Stomach (tissue), 9 donors: ENCODE data around the gene GRIK2. TPM values are rescaled to one million over a fixed set of nuclear protein-coding genes. Genes with fewer than 3 reads are reported as not detected.

Experiments
- DNase-seq, 2 donors: peaks; one replicate each; pipeline versions ENCODE4 v3.0.0 to v3.0.0-alpha.2; 2013 to 2019
- H3K27ac ChIP-seq, 5 donors: fragments of 200-600 bp in 4 of 5; sonication (generic) in 4 of 5; one replicate each; pipeline ENCODE4 v1.5.1; 2013 to 2019; ENCODE audit warnings: mild to moderate bottlenecking in 1 of 5, moderate library complexity in 1 of 5
- H3K27me3 ChIP-seq, 3 donors: fragments of 200-600 bp; sonication (generic); one replicate each; pipeline ENCODE4 v1.5.1; 2017 to 2019; ENCODE audit warnings: mixed run types in 1 of 3
- H3K36me3 ChIP-seq, 4 donors: fragments of 200-600 bp; sonication (generic); 1 replicate in 3 of 4; 2 replicates in 1 of 4; pipeline ENCODE4 v1.5.1; 2016 to 2019
- H3K4me1 ChIP-seq, 4 donors: fragments of 200-600 bp; sonication (generic); one replicate each; pipeline ENCODE4 v1.5.1; 2016 to 2019
- H3K4me3 ChIP-seq, 4 donors: fragments of 200-600 bp; sonication (generic) in 3 of 4; one replicate each; pipeline ENCODE4 v1.5.1; 2016 to 2019; ENCODE audit warnings: mild to moderate bottlenecking in 1 of 4
- H3K9me3 ChIP-seq, 4 donors: fragments of 200-600 bp; sonication (generic); one replicate each; pipeline ENCODE4 v1.5.1; 2016 to 2019
- EP300 ChIP-seq: sonication (generic); formaldehyde crosslinking; IDR thresholded peaks from one replicate; pipeline ENCODE4 v1.6.1; 2017; ENCODE audit warnings: antibody characterized with exemption
- POLR2A ChIP-seq, 4 donors: fragments of 450-650 bp; IDR thresholded peaks; one replicate each; pipeline ENCODE4 v1.6.1; 2016; ENCODE audit warnings: antibody characterized with exemption in 4 of 4, control low read depth in 2 of 4, mild to moderate bottlenecking in 1 of 4, moderate library complexity in 1 of 4
- POLR2AphosphoS5 ChIP-seq, 3 donors: sonication (generic); formaldehyde crosslinking; IDR thresholded peaks; one replicate each; pipeline ENCODE4 v1.6.1; 2016; ENCODE audit warnings: antibody characterized with exemption in 3 of 3
- WGBS, 5 donors: extraction: QIAGEN DNeasy Blood & Tissue Kit in 3 of 5; methylation state at CpG; one replicate each; pipeline versions ENCODE4 v1.1.5 to v1.1.7; 2013 to 2018; 5-methylcytosine and 5-hydroxymethylcytosine counted together
- intact Hi-C: fragments of 100-400 bp; cut with DNase I; formaldehyde crosslinking; loops from one replicate; pipeline ENCODE4 v1.15.1; 2023; ENCODE audit warnings: low total_unique reads
- polyA plus RNA-seq, 3 donors: library from polyadenylated mRNA; stranded (reverse); fragments of 200-250 nt; gene quantifications; one replicate each; pipeline ENCODE4 v1.2.3, GENCODE V29; 2013
- total RNA-seq, 5 donors: library from RNA; depleted of rRNA; stranded (reverse); fragments of >200 nt; gene quantifications; one replicate each; pipeline versions ENCODE4 v1.1.0 to v1.2.3, GENCODE V29; 2014 to 2016
- TF ChIP-seq, protein P1 (sequence below), 7 experiments: fragments of 450-650 bp in 4 of 7; fragments of 200-600 bp in 3 of 7; sonication (generic) in 3 of 7; IDR thresholded peaks; one replicate each; pipeline ENCODE4 v1.5.1; 2016 to 2019; ENCODE audit warnings: antibody characterized with exemption in 7 of 7, control low read depth in 2 of 7, mild to moderate bottlenecking in 1 of 7
- donor health status: healthy with polysubstance abuse.
- donor health status: Bipolar disorder and iron deficiency.
- donor health status: healthy.

GRIK2 gene
- total and polyA plus RNA-seq, 8 donors = 0.06 to 7.7 (median 0.50) TPM; not detected in 3

DNA sequence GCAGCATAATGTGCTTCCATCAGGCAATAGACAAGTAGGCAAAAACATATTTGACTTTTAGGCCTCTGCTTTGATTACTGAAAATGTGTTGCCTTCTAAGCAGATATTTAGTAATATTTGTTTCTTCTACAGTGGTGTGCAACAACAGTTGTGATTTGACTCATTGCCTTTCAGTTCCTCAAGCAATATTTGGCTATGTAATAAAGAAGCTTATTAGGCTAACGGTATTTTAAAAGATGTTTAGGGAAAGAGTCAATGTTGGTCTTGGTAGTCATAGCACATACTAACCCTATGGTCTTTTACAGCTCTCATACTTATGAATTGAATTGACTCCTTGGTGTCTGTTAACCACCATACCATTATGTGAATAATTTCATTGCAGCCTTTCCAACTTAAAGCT is 124.1 kb downstream of the GRIK2 start:
- TF ChIP-seq POLR2AphosphoS5 (IDR thresholded peaks at IDR 0.05) (no peak), EP300 (no peak), POLR2A (IDR thresholded peaks at IDR 0.05) (no peak)
- TF ChIP-seq, protein P1, sequence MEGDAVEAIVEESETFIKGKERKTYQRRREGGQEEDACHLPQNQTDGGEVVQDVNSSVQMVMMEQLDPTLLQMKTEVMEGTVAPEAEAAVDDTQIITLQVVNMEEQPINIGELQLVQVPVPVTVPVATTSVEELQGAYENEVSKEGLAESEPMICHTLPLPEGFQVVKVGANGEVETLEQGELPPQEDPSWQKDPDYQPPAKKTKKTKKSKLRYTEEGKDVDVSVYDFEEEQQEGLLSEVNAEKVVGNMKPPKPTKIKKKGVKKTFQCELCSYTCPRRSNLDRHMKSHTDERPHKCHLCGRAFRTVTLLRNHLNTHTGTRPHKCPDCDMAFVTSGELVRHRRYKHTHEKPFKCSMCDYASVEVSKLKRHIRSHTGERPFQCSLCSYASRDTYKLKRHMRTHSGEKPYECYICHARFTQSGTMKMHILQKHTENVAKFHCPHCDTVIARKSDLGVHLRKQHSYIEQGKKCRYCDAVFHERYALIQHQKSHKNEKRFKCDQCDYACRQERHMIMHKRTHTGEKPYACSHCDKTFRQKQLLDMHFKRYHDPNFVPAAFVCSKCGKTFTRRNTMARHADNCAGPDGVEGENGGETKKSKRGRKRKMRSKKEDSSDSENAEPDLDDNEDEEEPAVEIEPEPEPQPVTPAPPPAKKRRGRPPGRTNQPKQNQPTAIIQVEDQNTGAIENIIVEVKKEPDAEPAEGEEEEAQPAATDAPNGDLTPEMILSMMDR (IDR thresholded peaks at IDR 0.05) = no peak
- no peak overlapping the region for H3K27ac ChIP-seq
- H3K27me3 ChIP-seq = no peaks in the 10 kb centered on the region
- no peak for DNase-seq
- no peaks in the 10 kb centered on the region for H3K9me3 ChIP-seq
- no peak overlapping the region for H3K4me3 ChIP-seq
- intact Hi-C loops = no loop called here
- H3K4me1 ChIP-seq = no peaks in the 10 kb centered on the region
- no peaks in the 10 kb centered on the region for H3K36me3 ChIP-seq
- 68 to 88% (median 82%) methylated on average over 1 of the region's 1 CpG for WGBS, 5 donors

DNA sequence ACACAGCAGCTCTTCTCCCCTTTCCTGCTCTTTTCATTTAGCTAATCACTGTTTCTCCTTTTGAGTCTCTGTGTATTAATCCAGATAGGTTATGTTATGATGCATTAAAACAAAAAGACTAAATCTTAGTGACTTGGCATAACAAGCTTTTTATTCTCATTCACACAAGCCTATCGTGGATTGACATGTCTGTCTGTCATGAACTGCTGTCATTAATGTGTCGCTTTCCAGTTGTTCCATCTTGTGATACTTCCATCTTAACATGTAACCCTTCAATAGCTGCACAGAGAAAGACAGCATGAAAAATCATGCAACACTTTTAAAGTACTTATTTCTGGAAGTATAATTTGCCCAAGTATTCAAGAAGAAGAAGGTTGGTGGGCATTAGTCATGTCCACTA is 128.7 kb downstream of the GRIK2 start:
- TF ChIP-seq POLR2AphosphoS5 (IDR thresholded peaks at IDR 0.05) = no peak
- no peak for TF ChIP-seq EP300
- TF ChIP-seq POLR2A (IDR thresholded peaks at IDR 0.05) = no peak
- TF ChIP-seq, protein P1 (IDR thresholded peaks at IDR 0.05) = no peak

DNA sequence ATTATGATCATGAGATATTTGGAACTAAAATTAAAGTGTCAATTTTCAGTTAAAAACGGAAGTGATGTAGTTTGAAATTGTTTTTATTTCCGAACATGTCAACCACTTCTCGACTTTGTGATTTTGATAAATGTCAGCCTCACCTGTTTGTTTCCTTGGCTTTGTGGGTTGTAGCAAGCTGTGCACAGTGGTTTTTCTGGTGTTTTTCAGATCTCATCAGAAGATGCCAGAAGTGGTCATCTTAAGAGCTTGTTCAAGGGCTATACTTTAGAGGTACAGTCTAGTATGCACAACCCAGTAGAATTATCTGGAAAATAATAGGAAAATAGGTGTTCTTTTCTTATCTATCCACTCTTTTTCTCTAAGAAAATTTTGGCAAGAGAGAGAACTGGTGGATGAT is 134.0 kb downstream of the GRIK2 start:
- TF ChIP-seq EP300 (no peak), POLR2A (IDR thresholded peaks at IDR 0.05) (no peak), POLR2AphosphoS5 (IDR thresholded peaks at IDR 0.05) (no peak)
- TF ChIP-seq, protein P1 (IDR thresholded peaks at IDR 0.05) = no peak
- H3K4me3 ChIP-seq = no peak overlapping the region
- WGBS, 5 donors = 82 to 92% (median 85%) methylated on average over 3 of the region's 3 CpGs
- no peaks in the 10 kb centered on the region for H3K27me3 ChIP-seq
- intact Hi-C loops = no loop called here
- no peak overlapping the region for H3K27ac ChIP-seq
- DNase-seq = no peak
- H3K4me1 ChIP-seq = no peaks in the 10 kb centered on the region
- H3K9me3 ChIP-seq = no peaks in the 10 kb centered on the region
- H3K36me3 ChIP-seq = no peaks in the 10 kb centered on the region

More for the DNA sequence above, 128.7 kb downstream of the GRIK2 start:
- H3K4me1 ChIP-seq = no peaks in the 10 kb centered on the region
- intact Hi-C loops = no loop called here
- no peak overlapping the region for H3K27ac ChIP-seq
- H3K4me3 ChIP-seq = no peak overlapping the region
- WGBS, 5 donors = 71 to 86% (median 82%) methylated on average over 2 of the region's 2 CpGs
- DNase-seq = no peak
- no peaks in the 10 kb centered on the region for H3K36me3 ChIP-seq
- no peaks in the 10 kb centered on the region for H3K9me3 ChIP-seq
- H3K27me3 ChIP-seq = no peaks in the 10 kb centered on the region

DNA sequence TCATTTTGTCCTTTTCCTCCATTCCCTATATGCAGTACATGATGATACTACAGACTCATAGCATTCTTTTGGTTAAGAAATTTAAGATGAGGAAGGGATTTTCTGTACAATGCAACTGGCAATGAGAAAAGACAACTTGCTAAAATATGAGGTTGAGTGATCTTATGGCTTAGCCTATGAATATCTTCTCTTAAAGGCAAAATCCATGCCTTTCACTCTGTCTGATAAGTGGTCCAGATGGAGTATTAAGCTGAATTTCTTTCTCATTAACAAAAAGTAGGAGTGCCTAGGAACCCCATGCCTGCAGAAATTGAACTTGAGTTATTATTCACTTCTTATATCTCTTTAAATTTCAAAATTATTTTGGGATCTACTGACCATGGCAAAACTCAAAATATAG is 135.3 kb downstream of the GRIK2 start:
- Histone ChIP-seq H3K4me1 (no peaks in the 10 kb centered on the region), H3K9me3 (no peaks in the 10 kb centered on the region), H3K27ac (no peak overlapping the region), H3K36me3 (no peaks in the 10 kb centered on the region), H3K4me3 (no peak overlapping the region), H3K27me3 (no peaks in the 10 kb centered on the region)
- DNase-seq = no peak
- TF ChIP-seq, protein P1 (IDR thresholded peaks at IDR 0.05) = no peak
- no peak for TF ChIP-seq POLR2A (IDR thresholded peaks at IDR 0.05)
- TF ChIP-seq POLR2AphosphoS5 (IDR thresholded peaks at IDR 0.05) = no peak
- TF ChIP-seq EP300 = no peak
- intact Hi-C loops = no loop called here
